ENCODE results near the gene CDK2AP2. TPM values are rescaled to one million over a fixed set of nuclear protein-coding genes. Genes with fewer than 3 reads are reported as not detected.
"Not testable (repeated sequence)": the region's sequence is repeated elsewhere in the genome, so short reads cannot be mapped to it uniquely, and the experiment has no call there.

The CDK2AP2 gene
- total RNA-seq, 1 experiment from 2014 or later: 34.0 TPM

DNA sequence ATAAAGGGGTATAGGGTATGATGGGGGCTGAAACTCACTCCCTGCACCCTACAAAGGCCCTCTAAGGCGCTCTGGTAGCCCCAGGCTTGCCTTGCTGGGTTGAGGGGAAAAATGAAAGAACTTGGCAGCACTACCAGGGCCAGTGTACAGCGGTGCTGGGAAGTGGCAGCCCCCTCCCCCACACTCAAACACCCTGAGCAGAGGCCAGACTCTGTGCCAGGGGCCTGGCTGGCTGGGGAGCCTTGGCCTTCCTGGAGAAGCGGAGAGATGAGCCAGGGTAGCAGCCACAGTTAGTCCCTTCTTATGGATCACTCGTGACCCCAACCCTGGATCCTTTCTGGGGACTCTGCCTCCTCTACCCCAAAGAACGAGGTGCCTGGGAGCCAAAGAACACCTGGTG, 41.6 kb downstream of the CDK2AP2 start:
- DNase-seq (ENCODE audit: low read depth): no peak

DNA sequence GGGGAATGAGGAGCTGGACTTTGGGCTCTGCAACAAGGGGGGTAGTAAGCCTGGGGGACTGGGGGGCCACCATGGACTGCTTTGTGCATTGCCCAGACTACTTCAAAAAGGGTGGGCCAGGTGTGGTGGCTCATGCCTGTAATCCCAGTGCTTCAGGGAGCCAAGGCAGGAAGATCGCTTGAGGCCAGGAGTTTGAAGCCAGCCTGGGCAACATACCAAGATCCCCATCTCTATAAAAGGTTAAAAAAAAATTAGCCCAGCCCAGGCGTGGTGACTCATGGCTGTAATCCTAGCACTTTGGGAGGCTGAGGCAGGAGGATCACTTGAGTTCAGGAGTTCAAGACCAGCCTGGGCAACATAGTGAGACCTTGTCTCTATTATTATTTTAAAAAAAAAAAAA, 42.4 kb downstream of the CDK2AP2 start:
- not testable (repeated sequence) for DNase-seq (ENCODE audit: low read depth)

DNA sequence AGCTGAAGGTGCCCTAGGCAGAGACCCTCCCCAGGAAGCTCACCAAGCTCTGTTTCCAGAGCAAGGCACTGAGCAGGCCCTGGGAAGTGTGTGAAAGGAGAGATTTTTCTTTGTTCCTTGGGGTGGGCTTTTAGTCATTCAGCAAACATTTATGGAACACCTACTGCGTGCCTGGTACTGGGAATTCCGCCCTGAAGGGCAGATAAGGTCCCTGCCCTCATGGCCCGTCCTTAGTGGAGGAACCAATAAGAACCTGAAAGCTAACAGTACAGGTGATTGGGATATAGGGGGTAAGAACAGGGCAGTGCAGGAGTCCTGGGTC, 42.8 kb downstream of the CDK2AP2 start:
- no peak for DNase-seq (ENCODE audit: low read depth)

DNA sequence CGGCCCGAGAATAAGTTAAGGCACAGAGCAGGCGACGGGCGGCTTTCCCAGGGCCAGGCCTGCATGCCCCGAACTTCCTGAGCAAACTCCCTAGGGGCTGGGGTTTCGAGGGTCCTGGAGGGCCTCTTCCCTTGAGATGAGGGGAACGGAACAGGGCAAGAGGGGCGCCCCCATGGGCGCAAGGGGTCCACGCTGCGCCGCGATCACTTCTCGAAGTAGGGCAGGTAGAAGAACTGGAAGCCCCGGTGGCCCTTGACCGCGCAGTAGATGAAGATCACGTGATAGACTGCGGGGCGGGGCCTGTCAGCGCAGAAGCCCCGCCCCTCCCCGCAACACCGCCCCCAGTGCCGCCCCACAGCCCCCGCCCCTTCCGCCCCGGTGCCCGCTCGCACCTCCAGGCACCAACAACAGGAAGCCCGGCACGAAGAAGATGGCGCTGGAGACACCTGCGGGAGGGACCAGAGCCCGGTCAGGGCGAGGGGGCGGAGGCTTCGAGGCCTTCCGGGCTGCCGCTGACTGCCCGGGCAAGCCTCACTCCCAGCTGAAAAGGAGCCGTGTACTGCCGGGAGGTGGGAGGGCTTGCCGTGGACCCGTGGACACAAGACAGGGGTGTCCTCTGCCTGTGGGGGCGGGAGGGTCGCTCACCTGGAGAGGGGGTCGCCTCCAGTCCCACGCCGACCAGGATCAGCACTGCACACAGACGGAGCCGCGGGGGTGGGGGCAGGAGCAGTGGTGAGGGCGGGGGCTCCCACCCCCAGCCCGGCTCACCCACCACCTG, 43.4 kb downstream of the CDK2AP2 start:
- peak; percentile 64 for DNase-seq (ENCODE audit: low read depth)

DNA sequence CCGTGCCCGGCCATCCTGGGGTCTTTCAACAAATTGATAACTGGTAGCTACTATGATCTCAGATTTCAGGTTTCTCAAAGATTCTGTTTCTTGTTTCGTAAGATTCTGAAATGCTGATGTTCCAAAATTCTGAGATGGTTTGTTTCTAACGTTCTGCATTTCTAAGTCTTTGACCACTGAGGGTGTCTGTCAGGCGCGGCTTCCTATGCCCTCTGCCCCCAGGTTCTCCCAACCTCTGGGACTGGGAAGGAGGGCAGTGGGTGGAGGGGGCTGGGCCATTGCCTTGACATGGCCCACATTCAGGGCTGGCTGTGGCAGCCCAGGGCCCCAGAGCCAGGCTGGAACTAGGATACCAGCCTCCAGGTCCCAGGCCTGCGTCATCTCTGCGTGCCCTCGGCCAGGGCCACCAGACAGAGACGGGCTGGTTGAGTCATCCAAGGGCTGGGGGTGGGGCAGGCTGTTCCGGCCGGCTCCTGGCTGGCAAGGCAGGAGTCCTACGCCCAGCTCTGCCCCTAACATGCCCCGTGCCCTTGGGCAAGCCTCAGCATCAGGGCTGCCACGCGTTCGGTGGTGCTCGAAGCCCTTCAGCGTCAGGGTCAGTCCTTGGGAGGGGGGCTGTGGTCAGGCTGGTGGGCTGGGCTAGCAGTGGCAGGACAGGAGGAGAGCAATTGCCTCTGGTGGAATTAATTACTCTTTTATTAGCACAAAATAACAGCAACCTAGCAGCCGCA, 44.1 kb downstream of the CDK2AP2 start:
- peak; percentile 63 for DNase-seq (ENCODE audit: low read depth)

DNA sequence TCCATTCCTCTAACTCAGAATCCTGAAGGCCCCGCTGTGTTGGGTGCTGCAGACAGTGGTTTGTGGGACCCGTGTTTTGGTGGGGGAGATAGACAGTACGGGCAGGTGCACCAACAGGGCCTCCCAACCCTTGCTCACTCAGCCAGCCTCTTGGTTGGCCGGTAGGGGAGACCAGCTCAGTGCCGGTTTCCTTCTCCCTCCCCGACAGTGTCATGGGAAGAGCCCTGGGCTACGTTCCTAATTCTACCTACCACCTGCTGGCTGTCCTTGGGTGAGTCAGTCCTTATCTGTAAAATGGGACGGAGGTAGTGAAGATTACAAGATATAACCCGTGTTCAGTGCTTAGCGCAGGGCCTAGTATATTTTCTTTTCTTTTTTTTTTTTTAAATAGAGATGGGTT, 44.8 kb downstream of the CDK2AP2 start:
- DNase-seq (ENCODE audit: low read depth): no peak

DNA sequence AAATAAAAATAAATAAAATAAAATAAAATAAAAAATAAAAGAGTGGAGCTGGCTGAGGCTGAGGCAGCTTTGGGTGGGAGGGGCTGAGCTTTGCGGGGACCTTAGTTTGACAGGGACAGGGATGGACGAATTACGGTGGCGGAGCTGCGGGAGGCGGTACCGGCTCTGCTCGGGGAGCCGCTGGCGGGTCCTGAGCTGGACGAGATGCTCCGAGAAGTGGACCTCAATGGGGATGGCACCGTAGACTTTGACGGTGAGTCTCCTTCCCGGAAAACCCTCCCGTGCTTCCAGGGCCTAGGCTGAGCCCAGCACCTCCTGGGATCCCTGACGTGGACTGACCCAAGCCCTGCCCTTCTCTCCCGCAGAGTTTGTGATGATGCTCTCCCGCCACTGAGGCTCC, 49.7 kb downstream of the CDK2AP2 start:
- DNase-seq (ENCODE audit: low read depth): no peak

DNA sequence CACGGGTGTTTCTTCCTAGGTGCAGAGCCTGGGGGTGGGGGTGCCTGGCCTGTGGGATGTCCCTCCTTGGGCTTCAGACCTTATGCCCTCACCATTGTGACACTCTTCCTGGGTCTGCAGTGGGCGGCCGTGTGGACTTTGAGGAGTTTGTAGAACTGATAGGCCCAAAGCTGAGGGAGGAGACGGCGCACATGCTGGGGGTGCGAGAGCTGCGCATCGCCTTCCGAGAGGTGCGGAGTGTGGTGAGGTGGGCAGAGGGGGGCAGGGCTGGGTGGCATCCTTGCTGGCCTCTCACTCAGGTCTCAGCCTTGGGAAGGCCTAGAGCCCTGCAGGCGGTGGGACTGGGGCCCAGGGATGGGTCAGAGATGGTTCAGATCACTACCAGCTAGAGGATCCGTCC, 50.5 kb downstream of the CDK2AP2 start:
- no peak for DNase-seq (ENCODE audit: low read depth)

Other genes starting within 250 kb of the CDK2AP2 start
- 62.6 and 69.3 TPM in 2 replicates for gene GRK2, start 241.7 kb downstream of the CDK2AP2 start, total RNA-seq (2014; rRNA removed)
- 31.3 and 42.1 TPM in 2 replicates for gene ANKRD13D, start 218.9 kb downstream of the CDK2AP2 start, total RNA-seq (2014; rRNA removed)
- gene SSH3, start 204.6 kb downstream of the CDK2AP2 start, total RNA-seq (2014; rRNA removed): 10.8 and 19.0 TPM in 2 replicates
- 114 and 138 TPM in 2 replicates for gene POLD4, start 154.6 kb downstream of the CDK2AP2 start, total RNA-seq (2014; rRNA removed)
- 16.1 and 19.8 TPM in 2 replicates for gene CLCF1, start 134.6 kb downstream of the CDK2AP2 start, total RNA-seq (2014; rRNA removed)
- gene RAD9A, start 116.2 kb downstream of the CDK2AP2 start, total RNA-seq (2014; rRNA removed): 6.7 and 12.3 TPM in 2 replicates
- gene PPP1CA, start 106.3 kb downstream of the CDK2AP2 start, total RNA-seq (2014; rRNA removed): 239 and 247 TPM in 2 replicates
- not detected in 2 replicates for gene TBC1D10C, start 104.1 kb downstream of the CDK2AP2 start, total RNA-seq (2014; rRNA removed)
- gene CARNS1, start 92.5 kb downstream of the CDK2AP2 start, total RNA-seq (2014; rRNA removed): 0.32 and 0.40 TPM in 2 replicates
- gene RPS6KB2, start 79.7 kb downstream of the CDK2AP2 start, total RNA-seq (2014; rRNA removed): 56.1 and 83.8 TPM in 2 replicates
- 0.38 and 0.75 TPM in 2 replicates for gene PTPRCAP, start 70.5 kb downstream of the CDK2AP2 start, total RNA-seq (2014; rRNA removed)
- gene CORO1B, start 64.7 kb downstream of the CDK2AP2 start, total RNA-seq (2014; rRNA removed): 85.9 and 105 TPM in 2 replicates
- gene GPR152, start 55.4 kb downstream of the CDK2AP2 start, total RNA-seq (2014; rRNA removed): not detected in 2 replicates
- gene CABP4, start 52.8 kb downstream of the CDK2AP2 start, total RNA-seq (2014; rRNA removed): 1.2 and 3.1 TPM in 2 replicates
- 45.6 and 47.5 TPM in 2 replicates for gene TMEM134, start 38.9 kb downstream of the CDK2AP2 start, total RNA-seq (2014; rRNA removed)
- gene AIP, start 25.1 kb downstream of the CDK2AP2 start, total RNA-seq (2014; rRNA removed): 73.5 and 78.2 TPM in 2 replicates
- 34.5 and 41.2 TPM in 2 replicates for gene PITPNM1, start 2.8 kb downstream of the CDK2AP2 start, total RNA-seq (2014; rRNA removed)
- not detected in 2 replicates for gene CABP2, start 15.3 kb upstream of the CDK2AP2 start, total RNA-seq (2014; rRNA removed)
- 446 and 608 TPM in 2 replicates for gene GSTP1, start 75.7 kb upstream of the CDK2AP2 start, total RNA-seq (2014; rRNA removed)
- gene NDUFV1, start 98.8 kb upstream of the CDK2AP2 start, total RNA-seq (2014; rRNA removed): 192 and 232 TPM in 2 replicates
- 7.5 and 19.8 TPM in 2 replicates for gene NUDT8, start 121.8 kb upstream of the CDK2AP2 start, total RNA-seq (2014; rRNA removed)
- not detected in 2 replicates for gene TBX10, start 131.6 kb upstream of the CDK2AP2 start, total RNA-seq (2014; rRNA removed)
- 0.23 TPM in 1 of 2 replicates, not detected in the other for gene ACY3, start 142.6 kb upstream of the CDK2AP2 start, total RNA-seq (2014; rRNA removed)
- gene ALDH3B2, start 166.5 kb upstream of the CDK2AP2 start, total RNA-seq (2014; rRNA removed): not detected in 2 replicates